Measurements from ENCODE around the gene RRP9. TPM values are rescaled to one million over a fixed set of nuclear protein-coding genes. Genes with fewer than 3 reads are reported as not detected.
A peak's percentile ranks its signal among the peaks of the same experiment; 100 is the strongest.

The RRP9 gene
- total RNA-seq, 1 donor, result 22.5 TPM

DNA sequence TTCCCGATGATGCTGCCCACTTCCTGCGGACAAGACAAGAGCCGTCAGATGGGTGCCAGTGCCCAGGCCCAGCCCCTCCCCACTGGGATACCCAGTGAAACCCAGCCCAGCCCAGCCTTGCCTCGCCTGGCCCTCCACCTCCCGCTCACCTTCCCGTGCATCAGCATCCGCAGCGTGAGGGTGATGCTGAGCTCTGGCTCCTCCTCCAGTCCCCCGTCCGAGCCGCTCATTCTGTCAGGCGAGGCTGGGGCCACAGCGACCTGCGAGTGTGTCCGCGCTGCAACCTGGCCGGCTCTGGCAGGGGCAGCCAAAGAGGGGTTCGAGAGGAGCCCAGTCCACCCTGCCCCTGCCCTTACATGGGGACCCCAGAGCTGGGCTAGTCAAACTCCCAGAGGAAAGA, 19.3 kb upstream of the RRP9 start:
- no peak for DNase-seq (ENCODE audit: low read depth)
- H3K4me3 ChIP-seq (ENCODE audit: low read depth, low read length), result no peak overlapping the region
- TF ChIP-seq, protein P1, sequence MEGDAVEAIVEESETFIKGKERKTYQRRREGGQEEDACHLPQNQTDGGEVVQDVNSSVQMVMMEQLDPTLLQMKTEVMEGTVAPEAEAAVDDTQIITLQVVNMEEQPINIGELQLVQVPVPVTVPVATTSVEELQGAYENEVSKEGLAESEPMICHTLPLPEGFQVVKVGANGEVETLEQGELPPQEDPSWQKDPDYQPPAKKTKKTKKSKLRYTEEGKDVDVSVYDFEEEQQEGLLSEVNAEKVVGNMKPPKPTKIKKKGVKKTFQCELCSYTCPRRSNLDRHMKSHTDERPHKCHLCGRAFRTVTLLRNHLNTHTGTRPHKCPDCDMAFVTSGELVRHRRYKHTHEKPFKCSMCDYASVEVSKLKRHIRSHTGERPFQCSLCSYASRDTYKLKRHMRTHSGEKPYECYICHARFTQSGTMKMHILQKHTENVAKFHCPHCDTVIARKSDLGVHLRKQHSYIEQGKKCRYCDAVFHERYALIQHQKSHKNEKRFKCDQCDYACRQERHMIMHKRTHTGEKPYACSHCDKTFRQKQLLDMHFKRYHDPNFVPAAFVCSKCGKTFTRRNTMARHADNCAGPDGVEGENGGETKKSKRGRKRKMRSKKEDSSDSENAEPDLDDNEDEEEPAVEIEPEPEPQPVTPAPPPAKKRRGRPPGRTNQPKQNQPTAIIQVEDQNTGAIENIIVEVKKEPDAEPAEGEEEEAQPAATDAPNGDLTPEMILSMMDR (IDR thresholded peaks at IDR 0.05; ENCODE audit: insufficient read depth, low read depth, low read length), result no peak

DNA sequence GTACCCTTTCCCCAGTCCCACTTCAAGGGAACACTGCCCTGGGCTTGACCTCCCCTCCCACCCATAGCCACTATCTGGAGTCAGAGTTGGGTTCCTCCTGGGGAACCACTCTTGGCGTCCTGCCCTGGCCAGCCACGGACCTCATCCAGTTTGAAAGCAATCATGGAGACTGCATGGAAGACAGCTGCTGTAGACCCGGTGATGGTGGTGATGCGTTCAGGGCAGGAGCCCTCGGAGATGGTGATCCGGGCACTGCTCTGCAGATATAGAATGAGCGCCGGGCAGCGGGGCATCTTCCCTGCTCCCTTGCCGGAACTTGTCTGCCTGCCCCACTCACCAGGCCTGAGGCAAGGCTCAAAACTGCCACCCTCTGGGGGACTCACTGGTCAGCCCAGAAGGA, 18.7 kb upstream of the RRP9 start:
- H3K4me3 ChIP-seq (ENCODE audit: low read depth, low read length), result no peak overlapping the region
- TF ChIP-seq, protein P1 (IDR thresholded peaks at IDR 0.05; ENCODE audit: insufficient read depth, low read depth, low read length), result no peak
- DNase-seq (ENCODE audit: low read depth), result no peak

DNA sequence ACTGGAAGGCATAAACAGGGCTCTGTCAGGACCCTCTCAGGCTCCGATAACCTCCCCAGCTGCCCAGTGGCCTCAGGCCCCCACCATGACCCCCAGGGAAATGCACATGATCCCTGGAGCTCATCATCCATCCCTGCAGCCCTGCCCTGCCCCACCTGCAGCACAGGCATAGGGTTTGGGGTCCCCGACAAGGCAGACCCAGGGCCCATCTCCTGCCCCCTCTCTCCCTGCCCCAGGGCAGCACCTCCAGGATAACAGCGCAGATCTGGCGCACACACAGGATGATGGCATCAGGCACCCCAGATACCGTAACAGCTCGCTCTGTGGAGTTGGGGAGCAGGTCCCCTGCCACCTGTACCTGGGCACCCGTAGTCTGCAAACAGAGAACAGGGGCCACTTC, 17.9 kb upstream of the RRP9 start:
- no peak for DNase-seq (ENCODE audit: low read depth)
- TF ChIP-seq, protein P1 (IDR thresholded peaks at IDR 0.05; ENCODE audit: insufficient read depth, low read depth, low read length), result no peak

DNA sequence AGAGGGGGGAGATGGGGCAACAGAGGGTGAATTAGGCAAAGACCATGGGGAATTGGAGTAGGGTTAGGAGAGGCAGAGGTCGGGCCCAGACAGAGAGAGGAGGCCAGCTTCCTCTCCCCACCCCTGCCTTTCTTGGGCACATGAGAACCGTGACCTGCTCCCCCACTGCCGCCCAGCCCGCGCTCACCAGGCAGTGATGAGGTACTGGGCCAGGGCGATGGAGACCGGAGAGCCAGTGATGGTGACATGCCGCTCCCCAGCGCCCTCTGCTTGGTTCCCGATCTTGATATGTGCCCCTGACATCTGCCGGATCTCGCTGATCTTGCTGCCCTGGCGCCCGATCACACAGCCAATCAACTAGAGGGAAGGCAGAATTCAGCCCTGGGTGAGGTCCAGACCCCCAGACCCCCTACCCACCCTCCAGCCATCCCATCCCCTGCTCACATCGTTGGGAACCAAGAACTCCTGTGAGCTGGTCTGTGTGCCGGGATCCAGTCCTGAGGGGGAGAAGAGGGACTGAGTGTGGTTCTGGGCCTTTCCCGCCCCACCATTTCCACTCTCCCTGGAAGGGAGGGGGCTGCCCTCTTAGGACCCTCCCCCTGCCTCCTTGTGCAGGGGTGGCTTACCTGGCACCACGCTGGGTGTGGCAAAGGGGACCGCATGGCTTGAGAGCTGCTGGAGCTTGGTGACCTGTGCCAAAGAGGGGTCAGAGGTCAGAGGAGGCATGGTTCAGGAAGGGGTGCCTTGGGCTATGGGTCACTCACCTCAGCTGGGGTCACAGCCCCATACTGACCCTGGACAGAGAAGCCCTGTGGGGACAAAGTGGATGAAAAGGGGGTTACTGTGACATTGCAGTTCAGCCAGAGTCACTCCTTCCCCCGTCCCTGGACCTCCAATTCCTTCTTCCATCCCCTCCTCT, 17.2 kb upstream of the RRP9 start:
- TF ChIP-seq, protein P1 (IDR thresholded peaks at IDR 0.05; ENCODE audit: insufficient read depth, low read depth, low read length), result no peak
- no peak for DNase-seq (ENCODE audit: low read depth)
- H3K4me3 ChIP-seq (ENCODE audit: low read depth, low read length), result no peak overlapping the region

More for the DNA sequence above, 17.9 kb upstream of the RRP9 start:
- no peak overlapping the region for H3K4me3 ChIP-seq (ENCODE audit: low read depth, low read length)

DNA sequence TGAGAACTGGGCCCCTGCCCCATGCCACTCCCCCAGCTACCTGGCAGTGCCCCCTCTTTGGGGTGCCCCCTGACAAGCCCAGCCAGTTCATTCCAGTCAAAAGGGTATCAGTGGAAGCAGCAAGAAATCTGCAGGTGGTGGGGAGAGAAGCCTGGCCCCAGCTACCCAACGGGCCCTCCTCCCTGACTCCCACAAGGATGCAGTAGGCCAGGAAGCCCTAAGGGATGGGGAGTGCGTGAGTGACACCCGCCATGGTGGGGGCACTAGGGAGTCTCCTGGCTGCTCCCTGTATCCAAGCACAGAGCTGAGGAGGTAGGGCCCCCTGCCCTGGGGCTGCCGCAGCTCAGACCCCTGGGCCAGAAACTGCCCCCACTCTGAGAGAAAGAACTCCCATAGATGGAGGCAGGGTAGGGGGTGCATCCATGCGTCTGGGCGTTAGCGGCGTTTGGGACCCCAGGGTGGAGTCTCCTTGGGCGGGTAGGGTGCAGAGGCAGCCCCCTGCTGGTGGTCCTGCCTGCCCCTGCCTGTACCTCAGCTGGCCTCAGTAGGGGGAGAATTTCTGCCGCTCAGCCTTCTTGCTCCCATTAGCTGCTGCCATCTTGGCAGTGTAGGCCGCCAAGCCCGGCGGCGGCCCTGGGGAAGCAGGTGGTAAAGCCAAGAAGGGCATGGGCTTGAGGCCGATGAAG, 16.0 kb upstream of the RRP9 start:
- TF ChIP-seq, protein P1 (IDR thresholded peaks at IDR 0.05; ENCODE audit: insufficient read depth, low read depth, low read length), result no peak
- H3K4me3 ChIP-seq (ENCODE audit: low read depth, low read length), result no peak overlapping the region
- DNase-seq (ENCODE audit: low read depth), result no peak

DNA sequence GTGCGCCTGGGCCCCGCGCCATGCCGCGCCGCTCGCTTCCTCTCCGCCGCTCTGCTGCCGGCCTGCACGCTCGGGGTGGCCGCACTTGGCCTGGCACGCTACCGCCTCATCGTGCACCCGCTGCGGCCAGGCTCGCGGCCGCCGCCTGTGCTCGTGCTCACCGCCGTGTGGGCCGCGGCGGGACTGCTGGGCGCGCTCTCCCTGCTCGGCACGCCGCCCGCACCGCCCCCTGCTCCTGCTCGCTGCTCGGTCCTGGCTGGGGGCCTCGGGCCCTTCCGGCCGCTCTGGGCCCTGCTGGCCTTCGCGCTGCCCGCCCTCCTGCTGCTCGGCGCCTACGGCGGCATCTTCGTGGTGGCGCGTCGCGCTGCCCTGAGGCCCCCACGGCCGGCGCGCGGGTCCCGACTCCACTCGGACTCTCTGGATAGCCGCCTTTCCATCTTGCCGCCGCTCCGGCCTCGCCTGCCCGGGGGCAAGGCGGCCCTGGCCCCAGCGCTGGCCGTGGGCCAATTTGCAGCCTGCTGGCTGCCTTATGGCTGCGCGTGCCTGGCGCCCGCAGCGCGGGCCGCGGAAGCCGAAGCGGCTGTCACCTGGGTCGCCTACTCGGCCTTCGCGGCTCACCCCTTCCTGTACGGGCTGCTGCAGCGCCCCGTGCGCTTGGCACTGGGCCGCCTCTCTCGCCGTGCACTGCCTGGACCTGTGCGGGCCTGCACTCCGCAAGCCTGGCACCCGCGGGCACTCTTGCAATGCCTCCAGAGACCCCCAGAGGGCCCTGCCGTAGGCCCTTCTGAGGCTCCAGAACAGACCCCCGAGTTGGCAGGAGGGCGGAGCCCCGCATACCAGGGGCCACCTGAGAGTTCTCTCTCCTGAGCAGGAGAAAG, 14.4 kb upstream of the RRP9 start:
- no peak overlapping the region for H3K4me3 ChIP-seq (ENCODE audit: low read depth, low read length)
- TF ChIP-seq, protein P1 (IDR thresholded peaks at IDR 0.05; ENCODE audit: insufficient read depth, low read depth, low read length), result peak; percentile 30

More for the DNA sequence above, 14.4 kb upstream of the RRP9 start:
- DNase-seq (ENCODE audit: low read depth), result peak; percentile 42
